Uterus (tissue), 2 donors: Measurements from ENCODE around the gene ALOXE3.

ENCODE experiments used
- POLR2A ChIP-seq, 2 donors: fragments of 450-650 bp; IDR thresholded peaks; one replicate each; pipeline ENCODE4 v1.6.1; 2016; ENCODE audit warnings: antibody characterized with exemption in 2 of 2, mild to moderate bottlenecking in 1 of 2, moderate library complexity in 1 of 2
- TF ChIP-seq, protein P1 (sequence below), 4 experiments: fragments of 200-600 bp in 2 of 4; fragments of 450-650 bp in 2 of 4; sonication (generic) in 2 of 4; IDR thresholded peaks; one replicate each; pipeline ENCODE4 v1.5.1; 2016 to 2019; ENCODE audit warnings: antibody characterized with exemption in 4 of 4, mild to moderate bottlenecking in 2 of 4, moderate library complexity in 1 of 4

DNA sequence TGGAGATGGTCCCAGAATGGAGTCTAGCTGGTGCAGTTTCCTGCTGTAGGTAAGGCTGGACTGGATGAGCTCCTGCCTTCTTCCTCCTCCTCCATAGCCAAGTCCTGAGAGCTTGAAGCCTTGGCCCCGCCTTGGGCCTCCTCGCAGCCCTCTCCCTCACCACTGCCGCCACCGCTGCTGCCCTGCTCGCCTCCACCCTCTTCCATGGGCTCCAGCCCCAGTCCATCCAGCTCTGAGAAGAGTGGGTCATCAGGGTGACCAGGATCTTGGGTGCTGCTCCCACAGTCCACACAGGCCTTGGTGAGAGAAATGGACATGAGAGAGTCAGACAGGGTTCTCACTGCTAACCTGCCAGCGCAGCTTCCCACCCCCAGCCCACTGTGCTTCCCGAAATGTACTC, 22.7 kb upstream of the ALOXE3 start:
- TF ChIP-seq POLR2A (IDR thresholded peaks at IDR 0.05) = no peak
- TF ChIP-seq, protein P1, sequence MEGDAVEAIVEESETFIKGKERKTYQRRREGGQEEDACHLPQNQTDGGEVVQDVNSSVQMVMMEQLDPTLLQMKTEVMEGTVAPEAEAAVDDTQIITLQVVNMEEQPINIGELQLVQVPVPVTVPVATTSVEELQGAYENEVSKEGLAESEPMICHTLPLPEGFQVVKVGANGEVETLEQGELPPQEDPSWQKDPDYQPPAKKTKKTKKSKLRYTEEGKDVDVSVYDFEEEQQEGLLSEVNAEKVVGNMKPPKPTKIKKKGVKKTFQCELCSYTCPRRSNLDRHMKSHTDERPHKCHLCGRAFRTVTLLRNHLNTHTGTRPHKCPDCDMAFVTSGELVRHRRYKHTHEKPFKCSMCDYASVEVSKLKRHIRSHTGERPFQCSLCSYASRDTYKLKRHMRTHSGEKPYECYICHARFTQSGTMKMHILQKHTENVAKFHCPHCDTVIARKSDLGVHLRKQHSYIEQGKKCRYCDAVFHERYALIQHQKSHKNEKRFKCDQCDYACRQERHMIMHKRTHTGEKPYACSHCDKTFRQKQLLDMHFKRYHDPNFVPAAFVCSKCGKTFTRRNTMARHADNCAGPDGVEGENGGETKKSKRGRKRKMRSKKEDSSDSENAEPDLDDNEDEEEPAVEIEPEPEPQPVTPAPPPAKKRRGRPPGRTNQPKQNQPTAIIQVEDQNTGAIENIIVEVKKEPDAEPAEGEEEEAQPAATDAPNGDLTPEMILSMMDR (IDR thresholded peaks at IDR 0.05) = no peak
